ENCODE results near the gene LTB4R. TPM values are rescaled to one million over a fixed set of nuclear protein-coding genes. Genes with fewer than 3 reads are reported as not detected.

Gene LTB4R
- total RNA-seq, 1 donor, result 1.5 TPM

DNA sequence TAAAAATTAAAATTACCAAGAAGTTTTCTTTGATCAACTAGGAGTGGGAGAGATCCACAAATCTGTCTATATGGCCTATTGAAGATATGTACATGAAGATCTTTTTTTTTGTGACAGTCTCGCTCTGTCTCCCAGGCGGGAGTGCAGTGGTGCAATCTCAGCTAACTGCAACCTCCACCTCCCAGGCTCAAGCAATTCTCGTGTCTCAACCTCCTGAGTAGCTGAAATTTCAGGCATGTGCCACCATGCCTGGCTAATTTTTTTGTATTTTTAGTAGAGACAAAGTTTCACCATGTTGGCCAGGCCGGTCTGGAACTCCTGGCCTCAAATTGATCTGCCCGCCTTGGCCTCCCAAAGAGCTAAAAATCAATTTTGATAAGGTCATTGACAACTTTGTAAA is 52.1 kb downstream of the LTB4R start:
- DNase-seq (ENCODE audit: low read depth), result no peak
- H3K4me3 ChIP-seq (ENCODE audit: low read depth, low read length), result no peak overlapping the region
- TF ChIP-seq, protein P1, sequence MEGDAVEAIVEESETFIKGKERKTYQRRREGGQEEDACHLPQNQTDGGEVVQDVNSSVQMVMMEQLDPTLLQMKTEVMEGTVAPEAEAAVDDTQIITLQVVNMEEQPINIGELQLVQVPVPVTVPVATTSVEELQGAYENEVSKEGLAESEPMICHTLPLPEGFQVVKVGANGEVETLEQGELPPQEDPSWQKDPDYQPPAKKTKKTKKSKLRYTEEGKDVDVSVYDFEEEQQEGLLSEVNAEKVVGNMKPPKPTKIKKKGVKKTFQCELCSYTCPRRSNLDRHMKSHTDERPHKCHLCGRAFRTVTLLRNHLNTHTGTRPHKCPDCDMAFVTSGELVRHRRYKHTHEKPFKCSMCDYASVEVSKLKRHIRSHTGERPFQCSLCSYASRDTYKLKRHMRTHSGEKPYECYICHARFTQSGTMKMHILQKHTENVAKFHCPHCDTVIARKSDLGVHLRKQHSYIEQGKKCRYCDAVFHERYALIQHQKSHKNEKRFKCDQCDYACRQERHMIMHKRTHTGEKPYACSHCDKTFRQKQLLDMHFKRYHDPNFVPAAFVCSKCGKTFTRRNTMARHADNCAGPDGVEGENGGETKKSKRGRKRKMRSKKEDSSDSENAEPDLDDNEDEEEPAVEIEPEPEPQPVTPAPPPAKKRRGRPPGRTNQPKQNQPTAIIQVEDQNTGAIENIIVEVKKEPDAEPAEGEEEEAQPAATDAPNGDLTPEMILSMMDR (IDR thresholded peaks at IDR 0.05; ENCODE audit: insufficient read depth, low read length), result no peak

DNA sequence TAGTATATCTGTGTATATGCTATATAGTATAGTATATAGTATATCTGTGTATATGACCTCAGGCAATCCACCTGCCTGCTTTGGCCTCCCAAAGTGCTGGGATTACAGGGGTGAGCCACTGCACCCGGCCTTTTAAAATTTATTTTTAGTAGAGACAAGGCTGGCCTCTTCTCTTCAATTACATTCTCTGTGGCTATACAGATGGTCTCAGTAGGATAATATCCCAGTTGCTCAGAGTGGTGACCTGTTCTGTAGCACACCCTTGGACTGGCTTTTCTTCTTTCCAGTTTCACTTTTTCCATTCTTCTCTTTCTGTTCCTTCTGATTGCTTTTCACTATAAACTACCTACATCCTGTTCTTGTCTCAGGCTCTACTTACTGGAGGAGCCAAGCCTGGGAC is 53.5 kb downstream of the LTB4R start:
- no peak for DNase-seq (ENCODE audit: low read depth)
- H3K4me3 ChIP-seq (ENCODE audit: low read depth, low read length), result no peak overlapping the region

DNA sequence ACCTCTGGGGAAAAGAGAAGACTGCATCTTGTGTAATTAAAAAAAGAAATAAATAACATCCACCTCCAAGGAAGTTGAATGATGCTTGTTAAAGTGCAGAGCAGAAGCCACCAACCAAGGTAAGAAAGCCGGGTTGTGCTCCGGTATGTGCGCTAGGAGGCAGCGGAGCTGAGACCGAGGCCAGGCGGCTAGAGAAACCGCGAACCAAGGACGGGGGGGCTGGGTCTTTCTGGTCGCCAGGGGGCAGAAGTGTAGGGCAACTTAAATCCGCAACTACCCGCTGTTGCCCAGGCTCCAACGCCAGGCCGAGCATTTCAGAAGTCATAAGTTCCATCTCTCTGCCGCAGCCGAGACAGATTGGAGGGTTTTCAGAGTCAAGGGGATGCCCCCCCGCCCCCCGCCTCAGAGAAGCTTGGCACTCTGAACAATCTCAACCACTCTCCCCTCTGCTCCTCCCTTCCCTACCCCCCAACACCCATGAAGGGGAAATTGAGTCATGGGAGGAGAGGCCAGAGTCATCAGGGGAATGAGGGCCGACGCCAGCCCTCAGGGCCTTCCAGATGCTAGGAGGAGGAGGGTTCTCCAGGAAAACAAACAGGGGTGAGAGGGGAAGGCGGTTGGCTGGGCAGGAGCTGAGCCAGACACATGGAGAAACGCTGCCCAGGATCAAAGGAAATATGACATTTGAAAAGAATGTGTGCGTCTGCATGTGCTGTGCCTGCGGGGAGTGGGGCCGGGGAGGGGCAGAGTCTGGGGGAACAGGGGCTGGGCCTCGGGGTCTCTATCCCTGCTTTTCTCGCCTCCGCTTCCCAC is 54.5 kb downstream of the LTB4R start:
- peak; percentile 96 for DNase-seq (ENCODE audit: low read depth)
- TF ChIP-seq, protein P1 (IDR thresholded peaks at IDR 0.05; ENCODE audit: insufficient read depth, low read length), result peak; percentile 89
- H3K4me3 ChIP-seq (ENCODE audit: low read depth, low read length), result peak overlapping the region; percentile 63

More for the DNA sequence above, 53.5 kb downstream of the LTB4R start:
- TF ChIP-seq, protein P1 (IDR thresholded peaks at IDR 0.05; ENCODE audit: insufficient read depth, low read length), result no peak

DNA sequence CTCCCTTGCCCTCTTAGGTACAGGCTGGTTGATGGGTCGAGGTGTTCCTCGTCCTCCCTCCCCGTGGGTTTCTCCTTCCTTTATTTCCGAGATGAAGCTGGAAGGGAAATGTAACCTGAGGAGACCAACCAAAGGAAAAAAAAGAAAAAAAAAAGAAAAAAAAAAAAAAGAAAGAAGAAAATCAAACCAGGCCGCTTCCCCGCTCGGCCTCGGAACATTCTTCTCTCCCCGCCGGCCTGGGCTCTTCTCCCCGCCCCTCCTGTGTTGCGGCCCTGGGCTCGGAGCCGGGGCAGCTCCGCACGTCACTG is 55.1 kb downstream of the LTB4R start:
- TF ChIP-seq, protein P1 (IDR thresholded peaks at IDR 0.05; ENCODE audit: insufficient read depth, low read length), result no peak
- no peak for DNase-seq (ENCODE audit: low read depth)
- peak overlapping the region; percentile 63 for H3K4me3 ChIP-seq (ENCODE audit: low read depth, low read length)

DNA sequence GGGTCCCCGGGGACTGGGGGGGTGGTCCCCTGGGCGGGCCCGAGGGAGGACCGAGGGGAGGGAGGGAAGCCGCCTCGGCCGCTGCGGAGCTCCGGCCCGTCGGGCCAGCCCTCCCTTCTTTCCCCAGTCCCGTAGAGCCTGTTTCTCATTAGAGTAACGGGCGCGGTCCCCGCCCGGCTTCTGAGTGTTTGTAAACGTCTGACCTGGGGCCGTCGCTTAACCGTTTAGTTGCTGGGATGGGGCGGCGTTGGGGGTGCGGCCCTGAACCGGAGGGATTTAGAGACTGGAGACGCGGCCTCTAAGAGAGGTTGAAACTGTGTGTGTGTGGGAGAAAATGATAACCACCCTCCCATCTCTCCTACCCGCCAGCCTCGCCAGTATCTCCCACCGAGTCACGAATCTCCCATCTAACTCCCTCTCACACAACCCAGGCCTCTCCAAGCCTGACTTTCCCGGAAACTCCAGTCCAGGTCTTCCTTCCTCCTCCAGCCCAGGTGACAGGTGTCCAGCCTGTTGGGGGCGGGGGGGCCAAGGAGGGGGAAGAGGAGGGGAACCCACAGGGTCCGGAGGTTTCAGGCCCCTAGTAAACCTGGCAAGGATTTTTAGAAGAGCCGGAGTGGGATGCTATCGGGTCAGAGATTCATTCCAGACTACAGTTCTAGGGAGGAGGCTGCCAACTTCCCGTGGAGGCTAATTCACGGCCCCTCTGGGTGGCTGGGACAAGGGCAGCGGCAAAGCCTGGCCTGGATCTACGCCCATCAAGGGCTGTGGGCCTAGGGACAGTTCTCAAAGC is 55.6 kb downstream of the LTB4R start:
- peak overlapping the region; percentile 65 for H3K4me3 ChIP-seq (ENCODE audit: low read depth, low read length)
- TF ChIP-seq, protein P1 (IDR thresholded peaks at IDR 0.05; ENCODE audit: insufficient read depth, low read length), result no peak
- DNase-seq (ENCODE audit: low read depth), result peak; percentile 97

Small RNA genes lying within 50 kb of the gene (small RNA-seq; reads per million reads assigned to genes)
- gene RF00026, result not detected

Other genes starting within 250 kb of the LTB4R start
- not detected in 2 replicates for gene CPNE6, start 239.9 kb upstream of the LTB4R start, total RNA-seq (ENCODE audit: low replicate concordance)
- 20.1 and 36.5 TPM in 2 replicates for gene PCK2, start 217.2 kb upstream of the LTB4R start, total RNA-seq (ENCODE audit: low replicate concordance)
- 44.6 and 85.3 TPM in 2 replicates for gene DCAF11, start 196.7 kb upstream of the LTB4R start, total RNA-seq (ENCODE audit: low replicate concordance)
- 0.90 and 4.1 TPM in 2 replicates for gene NRL, start 196.6 kb upstream of the LTB4R start, total RNA-seq (ENCODE audit: low replicate concordance)
- 0.18 TPM in 1 of 2 replicates, not detected in the other for gene FITM1, start 180.8 kb upstream of the LTB4R start, total RNA-seq (ENCODE audit: low replicate concordance)
- gene PSME1, start 175.3 kb upstream of the LTB4R start, total RNA-seq (ENCODE audit: low replicate concordance), result 84.8 and 117 TPM in 2 replicates
- 3.8 and 11.9 TPM in 2 replicates for gene EMC9, start 169.9 kb upstream of the LTB4R start, total RNA-seq (ENCODE audit: low replicate concordance)
- gene PSME2, start 164.9 kb upstream of the LTB4R start, total RNA-seq (ENCODE audit: low replicate concordance), result 33.4 and 78.3 TPM in 2 replicates
- 51.1 and 165 TPM in 2 replicates for gene RNF31, start 164.0 kb upstream of the LTB4R start, total RNA-seq (ENCODE audit: low replicate concordance)
- gene IRF9, start 150.2 kb upstream of the LTB4R start, total RNA-seq (ENCODE audit: low replicate concordance), result 43.8 and 63.1 TPM in 2 replicates
- gene REC8, start 139.4 kb upstream of the LTB4R start, total RNA-seq (ENCODE audit: low replicate concordance), result 1.9 and 4.2 TPM in 2 replicates
- gene IPO4, start 122.7 kb upstream of the LTB4R start, total RNA-seq (ENCODE audit: low replicate concordance), result 44.0 and 52.0 TPM in 2 replicates
- 50.9 and 73.9 TPM in 2 replicates for gene TM9SF1, start 116.1 kb upstream of the LTB4R start, total RNA-seq (ENCODE audit: low replicate concordance)
- 0.27 TPM in 1 of 2 replicates, not detected in the other for gene TSSK4, start 105.8 kb upstream of the LTB4R start, total RNA-seq (ENCODE audit: low replicate concordance)
- gene CHMP4A, start 98.0 kb upstream of the LTB4R start, total RNA-seq (ENCODE audit: low replicate concordance), result 70.7 and 159 TPM in 2 replicates
- gene MDP1, start 95.4 kb upstream of the LTB4R start, total RNA-seq (ENCODE audit: low replicate concordance), result 11.8 and 23.2 TPM in 2 replicates
- 38.8 and 136 TPM in 2 replicates for gene NEDD8, start 79.1 kb upstream of the LTB4R start, total RNA-seq (ENCODE audit: low replicate concordance)
- 53.6 and 207 TPM in 2 replicates for gene GMPR2, start 78.6 kb upstream of the LTB4R start, total RNA-seq (ENCODE audit: low replicate concordance)
- gene TINF2, start 68.9 kb upstream of the LTB4R start, total RNA-seq (ENCODE audit: low replicate concordance), result 53.0 and 60.5 TPM in 2 replicates
- 0.36 and 6.1 TPM in 2 replicates for gene TGM1, start 48.3 kb upstream of the LTB4R start, total RNA-seq (ENCODE audit: low replicate concordance)
- 21.2 and 26.7 TPM in 2 replicates for gene RABGGTA, start 39.9 kb upstream of the LTB4R start, total RNA-seq (ENCODE audit: low replicate concordance)
- 8.7 and 20.7 TPM in 2 replicates for gene DHRS1, start 11.7 kb upstream of the LTB4R start, total RNA-seq (ENCODE audit: low replicate concordance)
- gene NOP9, start 11.7 kb upstream of the LTB4R start, total RNA-seq (ENCODE audit: low replicate concordance), result 16.4 and 19.6 TPM in 2 replicates
- gene CIDEB, start 3.5 kb upstream of the LTB4R start, total RNA-seq (ENCODE audit: low replicate concordance), result 1.9 and 4.2 TPM in 2 replicates
- 3.5 and 18.6 TPM in 2 replicates for gene LTB4R2, start 1.4 kb upstream of the LTB4R start, total RNA-seq (ENCODE audit: low replicate concordance)
- 1.2 and 6.3 TPM in 2 replicates for gene ADCY4, start 23.6 kb downstream of the LTB4R start, total RNA-seq (ENCODE audit: low replicate concordance)
- 0.99 and 3.0 TPM in 2 replicates for gene RIPK3, start 28.5 kb downstream of the LTB4R start, total RNA-seq (ENCODE audit: low replicate concordance)
- gene NFATC4, start 56.7 kb downstream of the LTB4R start, total RNA-seq (ENCODE audit: low replicate concordance), result 77.9 and 221 TPM in 2 replicates
- gene NYNRIN, start 87.5 kb downstream of the LTB4R start, total RNA-seq (ENCODE audit: low replicate concordance), result 14.1 and 45.1 TPM in 2 replicates
- gene CBLN3, start 118.2 kb downstream of the LTB4R start, total RNA-seq (ENCODE audit: low replicate concordance), result 5.9 and 6.2 TPM in 2 replicates
- 37.1 and 39.8 TPM in 2 replicates for gene KHNYN, start 118.5 kb downstream of the LTB4R start, total RNA-seq (ENCODE audit: low replicate concordance)
- gene SDR39U1, start 131.3 kb downstream of the LTB4R start, total RNA-seq (ENCODE audit: low replicate concordance), result 12.6 and 13.7 TPM in 2 replicates
- not detected in 2 replicates for gene CMA1, start 196.8 kb downstream of the LTB4R start, total RNA-seq (ENCODE audit: low replicate concordance)

All from fibroblast of the aortic adventitia (primary cell).